Kidney tubule cell (primary cell): ENCODE measurements around the gene CRX.
"Not testable (repeated sequence)": the region's sequence is repeated elsewhere in the genome, so short reads cannot be mapped to it uniquely, and the experiment has no call there.

Experiments
- DNase-seq: peaks from one replicate; pipeline ENCODE4 v3.0.0-alpha.2; 2018; ENCODE audit warnings: low spot score

Gene CRX

DNA sequence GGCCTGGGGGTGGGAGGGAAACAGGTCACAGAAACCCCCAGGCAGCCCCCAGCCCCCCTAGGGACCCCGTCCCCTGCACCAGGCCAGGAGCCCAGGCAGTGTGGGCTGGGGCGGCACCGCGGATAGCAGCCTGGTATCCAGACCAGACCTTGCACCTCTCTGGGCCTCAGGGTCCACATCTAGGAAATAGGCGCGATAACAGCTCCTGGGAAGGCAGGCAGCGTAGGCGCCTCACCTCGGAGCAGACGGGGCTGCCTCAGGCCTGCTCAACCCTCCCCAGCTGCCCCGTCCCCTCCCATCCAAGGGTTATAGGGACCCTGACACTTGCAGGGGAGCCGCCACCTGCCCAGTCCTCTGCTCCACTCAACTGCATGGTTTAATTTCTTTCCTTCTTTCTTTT, 18.1 kb upstream of the CRX start:
- DNase-seq, result not testable (repeated sequence)

DNA sequence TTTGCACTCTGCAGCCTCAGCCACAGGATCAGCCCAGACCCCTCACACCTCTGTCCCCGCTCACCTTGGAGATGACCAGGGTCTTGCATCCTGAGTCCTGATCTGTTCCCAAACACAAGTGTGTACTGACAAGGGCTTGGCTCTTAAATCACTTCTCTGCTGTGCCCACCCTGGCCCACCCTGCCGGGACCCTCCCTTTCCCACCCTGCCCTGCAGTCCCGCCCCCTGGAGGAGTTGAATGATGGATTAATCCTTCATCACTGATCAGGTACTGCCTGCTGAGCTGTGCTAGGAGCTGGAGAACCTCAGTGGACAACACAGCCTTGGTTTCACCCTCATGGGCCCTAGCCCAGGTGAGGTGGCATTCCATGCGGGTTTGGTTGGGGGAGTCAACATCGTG, 17.3 kb upstream of the CRX start, which contains the start of gene TPRX1:
TSS of gene TPRX1 (minus strand) at position 101 of the 400 bp plus-strand sequence. CDS start at position 89, 12 bp downstream.
- not testable (repeated sequence) for DNase-seq

DNA sequence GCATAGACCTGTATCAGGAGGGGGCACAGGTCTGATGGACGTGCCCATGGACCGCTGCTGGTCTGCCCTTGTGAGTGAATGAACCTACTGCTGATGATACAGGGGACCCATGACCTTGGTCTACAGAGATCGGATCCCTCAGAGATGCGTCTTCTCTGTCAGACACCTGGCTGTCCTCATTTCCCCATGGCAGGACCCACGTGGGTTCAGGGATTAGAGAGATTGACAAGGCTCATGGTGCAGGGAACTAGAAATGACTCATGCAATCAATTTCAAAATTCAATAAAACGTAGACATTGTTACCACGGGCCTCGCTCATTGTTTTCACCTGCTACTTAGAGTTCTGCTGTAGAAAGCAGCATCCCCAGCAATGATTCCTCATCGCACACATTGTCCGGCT, 16.4 kb upstream of the CRX start:
- DNase-seq, result no peak

DNA sequence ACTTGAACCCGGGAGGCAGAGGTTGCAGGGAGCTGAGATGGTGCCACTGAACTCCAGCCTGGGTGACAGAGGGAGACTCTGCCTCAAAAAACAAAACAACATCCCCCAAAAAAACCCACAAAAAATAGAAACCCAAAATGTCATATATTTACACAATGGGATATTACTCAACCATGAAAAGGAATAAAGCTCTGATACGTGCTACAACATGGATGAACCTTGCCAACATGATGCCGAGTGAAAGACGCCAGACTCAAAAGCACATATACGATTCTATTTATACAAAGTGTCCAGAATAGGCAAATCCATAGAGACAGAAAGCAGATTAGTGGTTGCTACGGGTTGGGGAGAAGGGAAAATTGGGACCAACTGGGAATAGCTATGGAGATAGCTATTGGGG, 15.3 kb upstream of the CRX start:
- DNase-seq, result no peak

DNA sequence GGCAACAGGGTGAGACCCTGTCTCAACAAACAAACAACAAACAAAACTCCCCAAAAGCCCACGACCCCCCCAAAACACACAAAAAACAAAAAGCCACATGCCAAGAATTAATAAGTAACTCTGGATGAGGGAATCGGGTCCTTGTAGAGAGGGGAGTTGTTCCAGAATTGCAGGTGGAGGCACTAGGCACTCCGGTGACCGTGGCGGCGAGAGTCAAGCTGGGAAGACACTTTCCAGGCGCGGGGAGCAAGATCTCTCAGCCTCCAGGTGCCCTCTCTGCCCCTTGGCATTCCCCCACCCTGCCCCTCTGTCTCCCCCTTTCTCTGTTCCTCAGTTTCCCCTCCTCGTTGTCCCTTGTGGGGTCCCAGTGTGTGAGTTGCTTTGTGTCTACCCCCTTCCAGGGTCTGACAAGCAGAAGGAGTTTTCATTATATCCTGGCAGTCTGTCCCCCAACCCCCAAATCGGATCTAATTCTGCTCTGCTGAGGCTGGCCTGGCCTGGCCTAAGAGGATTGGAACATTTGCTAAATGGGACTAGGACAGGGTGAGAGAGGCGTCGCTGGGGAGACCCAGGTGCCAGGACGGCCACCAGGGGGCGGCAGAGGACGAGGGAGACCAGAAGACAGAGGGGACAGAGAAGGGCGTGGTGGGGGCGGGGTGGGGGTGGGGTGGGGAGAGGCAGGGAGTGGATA, 8.3 kb upstream of the CRX start:
- peak; percentile 56 for DNase-seq

DNA sequence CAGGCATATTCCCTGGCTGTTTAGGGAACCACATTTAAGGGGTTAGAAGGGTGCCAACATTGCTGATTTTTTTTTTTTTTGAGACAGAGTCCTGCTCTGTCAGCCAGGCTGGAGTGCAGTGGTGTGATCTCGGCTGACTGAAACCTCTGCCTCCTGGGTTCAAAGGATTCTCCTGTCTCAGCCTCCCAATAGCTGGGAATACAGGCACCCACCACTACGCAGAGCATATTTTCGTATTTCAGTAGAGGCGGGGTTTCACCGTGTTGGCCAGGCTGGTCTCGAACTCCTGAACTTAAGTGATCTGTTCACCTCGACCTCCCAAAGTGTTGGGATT, 7.8 kb upstream of the CRX start:
- DNase-seq, result no peak

DNA sequence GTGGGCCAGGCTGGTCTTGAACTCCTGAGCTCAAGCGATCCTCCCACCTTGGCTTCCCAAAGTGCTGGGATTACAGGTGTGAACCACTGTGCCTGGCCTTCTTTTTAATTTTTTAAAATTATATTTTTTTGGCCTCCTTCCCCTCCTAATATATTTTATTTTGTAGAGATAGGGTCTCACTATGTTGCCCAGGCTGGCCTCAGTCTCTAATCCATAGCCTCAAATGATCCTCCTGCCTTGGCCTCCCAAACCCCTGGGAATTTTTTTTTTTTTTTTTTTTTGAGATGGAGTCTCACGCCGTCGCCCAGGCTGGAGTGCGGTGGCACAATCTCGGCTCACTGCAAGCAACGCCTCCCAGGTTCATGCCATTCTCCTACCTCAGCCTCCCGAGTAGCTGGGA, 5.5 kb upstream of the CRX start:
- DNase-seq, result not testable (repeated sequence)

DNA sequence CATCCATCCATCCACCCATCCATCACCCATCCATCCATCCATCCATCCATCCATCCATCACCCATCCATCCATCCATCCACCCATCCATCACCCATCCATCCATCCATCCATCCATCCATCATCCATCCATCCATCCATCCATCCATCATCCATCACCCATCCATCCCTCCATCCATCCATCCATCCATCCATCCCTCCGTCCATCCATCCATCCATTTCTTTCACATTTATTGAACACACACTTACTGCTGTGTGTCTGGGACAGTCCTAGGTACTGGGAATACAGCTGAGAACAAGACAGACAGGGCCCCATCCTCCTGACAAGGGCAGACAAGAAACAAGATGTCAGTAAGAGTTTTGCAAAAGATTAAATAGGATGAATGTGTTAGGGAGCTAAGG, 3.5 kb upstream of the CRX start:
- not testable (repeated sequence) for DNase-seq

DNA sequence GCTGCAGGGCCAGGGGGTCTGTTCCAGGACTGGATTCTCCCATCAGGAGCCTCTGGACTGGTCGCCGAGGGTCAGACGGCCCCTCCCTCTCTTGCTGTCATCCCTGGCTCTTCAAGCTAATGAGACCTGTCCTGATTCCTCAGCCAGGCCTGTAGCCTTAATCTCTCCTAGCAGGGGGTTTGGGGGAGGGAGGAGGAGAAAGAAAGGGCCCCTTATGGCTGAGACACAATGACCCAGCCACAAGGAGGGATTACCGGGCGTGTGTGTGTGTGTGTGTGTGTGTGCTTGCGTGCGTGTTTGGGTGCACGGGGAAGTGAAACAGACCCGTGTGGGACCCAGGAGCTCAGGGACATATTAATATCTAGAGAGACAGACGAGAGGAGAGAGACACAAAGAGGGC, 1.9 kb upstream of the CRX start:
- no peak for DNase-seq

DNA sequence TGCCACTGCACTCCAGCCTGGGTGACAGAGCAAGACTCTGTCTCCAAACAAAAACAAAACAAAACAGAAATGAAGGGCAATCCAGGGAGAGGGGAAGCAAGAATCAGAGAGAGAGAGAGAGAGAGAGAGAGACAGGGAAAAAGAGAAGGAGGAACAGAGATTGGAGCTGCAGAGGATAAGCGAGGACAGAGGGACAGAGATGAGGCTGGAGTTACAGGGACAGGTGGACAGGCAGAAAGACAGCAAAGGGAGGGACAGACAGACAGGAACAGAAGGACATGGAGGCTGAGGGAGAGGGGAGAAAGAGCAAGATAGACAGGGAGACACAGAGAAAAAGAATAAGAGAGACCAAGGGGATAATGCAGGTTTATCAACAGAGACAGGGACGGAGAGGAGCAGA, 1.3 kb upstream of the CRX start:
- no peak for DNase-seq

DNA sequence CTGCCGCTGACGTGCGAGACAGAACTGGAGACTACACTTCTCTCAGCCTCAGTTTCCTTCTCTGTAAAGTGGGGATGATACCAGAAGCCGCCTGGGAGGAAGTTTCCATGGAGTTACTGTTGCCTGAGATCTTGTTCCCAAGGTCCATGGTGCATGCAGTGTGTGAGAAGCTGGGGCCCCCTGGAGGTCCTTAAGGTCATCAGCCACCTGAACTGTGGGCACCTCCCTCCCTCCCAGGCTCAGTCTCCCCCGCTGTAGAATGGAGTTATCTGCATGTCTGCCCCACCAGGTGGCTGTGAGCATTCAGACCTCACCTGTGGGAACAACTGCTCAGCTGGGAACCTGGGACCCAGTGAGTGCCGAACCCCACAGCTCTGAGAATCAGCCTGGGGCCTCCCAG, 2.7 kb downstream of the CRX start:
- no peak for DNase-seq

DNA sequence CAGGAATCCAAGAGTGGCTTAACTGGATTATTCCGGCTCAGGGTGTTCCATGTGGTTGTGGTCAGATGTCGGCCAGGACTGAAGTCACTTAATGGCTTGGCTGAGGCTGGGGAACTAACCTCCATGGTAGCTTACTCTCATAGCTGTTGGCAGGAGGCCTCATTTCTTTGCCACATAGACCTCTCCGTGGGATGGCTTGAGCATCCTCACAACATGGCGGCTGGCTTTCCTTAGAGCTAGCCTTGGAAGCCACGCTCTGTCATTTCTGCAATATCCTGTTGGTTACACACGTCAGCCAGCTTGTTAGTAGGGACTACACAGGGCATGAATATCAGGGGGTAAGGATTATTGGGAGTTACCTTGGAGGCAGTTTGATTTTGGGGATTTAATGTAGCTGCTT, 5.1 kb downstream of the CRX start:
- no peak for DNase-seq

DNA sequence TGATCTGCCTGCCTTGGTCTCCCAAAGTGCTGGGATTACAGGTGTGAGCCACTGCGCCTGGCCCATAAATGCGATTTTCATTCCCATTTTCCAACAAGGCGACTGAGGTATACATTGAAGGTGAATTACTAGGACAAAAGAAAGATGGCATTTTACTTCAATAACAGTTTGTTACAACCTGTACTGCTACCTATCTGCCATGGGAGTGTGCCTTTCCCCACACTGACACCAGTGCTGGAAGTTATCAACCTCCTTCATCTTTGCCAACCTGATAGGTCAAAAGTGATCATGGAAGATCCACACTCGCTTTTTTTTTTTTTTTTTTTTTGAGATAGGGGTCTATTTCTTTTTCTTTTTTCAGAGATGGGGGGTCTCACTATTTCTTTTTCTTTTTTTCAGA, 11.0 kb downstream of the CRX start:
- DNase-seq, result no peak

DNA sequence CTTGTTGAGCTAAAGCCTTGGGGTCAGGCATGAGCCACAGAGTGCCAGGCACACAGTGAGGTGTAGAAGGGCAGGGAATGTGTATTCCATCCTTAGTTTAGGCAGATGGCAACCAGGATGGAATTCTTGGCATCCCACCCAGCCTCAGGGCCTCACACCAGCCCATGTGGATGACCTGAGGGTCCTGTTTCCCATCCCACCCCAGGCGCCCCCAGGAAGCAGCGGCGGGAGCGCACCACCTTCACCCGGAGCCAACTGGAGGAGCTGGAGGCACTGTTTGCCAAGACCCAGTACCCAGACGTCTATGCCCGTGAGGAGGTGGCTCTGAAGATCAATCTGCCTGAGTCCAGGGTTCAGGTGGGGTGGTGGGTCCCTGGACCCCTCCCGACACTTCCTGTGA, 14.3 kb downstream of the CRX start:
- DNase-seq, result no peak

DNA sequence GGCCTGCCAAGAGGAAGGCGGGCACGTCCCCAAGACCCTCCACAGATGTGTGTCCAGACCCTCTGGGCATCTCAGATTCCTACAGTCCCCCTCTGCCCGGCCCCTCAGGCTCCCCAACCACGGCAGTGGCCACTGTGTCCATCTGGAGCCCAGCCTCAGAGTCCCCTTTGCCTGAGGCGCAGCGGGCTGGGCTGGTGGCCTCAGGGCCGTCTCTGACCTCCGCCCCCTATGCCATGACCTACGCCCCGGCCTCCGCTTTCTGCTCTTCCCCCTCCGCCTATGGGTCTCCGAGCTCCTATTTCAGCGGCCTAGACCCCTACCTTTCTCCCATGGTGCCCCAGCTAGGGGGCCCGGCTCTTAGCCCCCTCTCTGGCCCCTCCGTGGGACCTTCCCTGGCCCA, 17.7 kb downstream of the CRX start:
- no peak for DNase-seq

DNA sequence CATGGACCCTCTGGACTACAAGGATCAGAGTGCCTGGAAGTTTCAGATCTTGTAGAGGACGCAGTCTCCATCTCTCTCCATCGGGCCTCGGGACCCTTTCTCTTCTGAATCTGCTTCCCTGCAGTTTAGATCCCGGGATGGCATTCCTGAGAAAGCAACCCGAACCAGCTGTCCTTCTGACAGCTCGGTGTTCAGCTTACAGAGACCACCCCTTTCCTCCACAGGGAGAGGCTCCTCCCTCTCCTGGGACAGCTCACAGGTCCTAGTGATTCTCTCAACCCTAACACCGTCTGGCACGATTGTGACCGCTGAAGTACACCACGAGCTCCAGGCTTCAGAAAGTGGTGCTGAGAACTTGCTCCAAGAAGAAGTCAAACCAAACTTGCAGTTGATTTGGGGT, 18.2 kb downstream of the CRX start:
- DNase-seq, result no peak

DNA sequence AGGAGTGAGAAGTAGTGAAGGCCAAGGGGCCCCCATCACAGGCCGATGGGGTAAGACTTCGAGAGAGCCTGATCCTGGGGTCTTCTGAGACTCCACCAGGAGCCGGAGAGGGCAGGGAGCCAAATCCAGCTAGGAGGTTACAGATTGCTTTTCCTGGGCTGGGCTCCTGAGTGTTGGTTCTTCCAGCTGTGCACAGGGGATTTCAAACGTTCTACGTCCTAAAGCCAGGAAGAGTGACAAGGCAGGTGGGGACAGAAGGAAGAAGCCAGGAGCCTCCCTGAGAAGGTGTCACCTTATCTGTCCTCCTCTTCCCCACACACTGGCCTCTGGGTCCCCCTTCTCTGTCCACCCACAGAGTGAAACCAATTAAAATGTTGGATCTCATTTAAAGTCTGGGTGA, 21.2 kb downstream of the CRX start:
- no peak for DNase-seq

DNA sequence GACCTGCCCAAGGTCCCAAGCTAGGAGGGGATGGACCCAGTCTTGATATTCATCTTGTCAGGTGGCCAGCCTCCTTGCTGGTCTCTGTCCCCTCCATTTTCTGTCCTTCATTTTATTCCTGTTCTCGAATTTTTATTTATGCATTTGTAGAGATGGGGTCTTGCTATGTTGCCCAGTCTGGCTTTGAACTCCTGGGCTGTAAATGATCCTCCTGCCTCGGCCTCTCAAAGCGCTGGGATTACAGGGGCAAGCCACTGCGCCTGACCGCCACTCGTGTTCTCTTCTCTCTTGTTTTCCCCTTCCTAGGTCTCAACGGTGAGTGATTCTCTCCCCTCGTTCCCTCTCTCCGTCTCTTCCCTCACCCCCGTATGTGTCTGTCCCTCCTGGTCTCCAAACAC, 26.7 kb downstream of the CRX start:
- DNase-seq, result no peak

DNA sequence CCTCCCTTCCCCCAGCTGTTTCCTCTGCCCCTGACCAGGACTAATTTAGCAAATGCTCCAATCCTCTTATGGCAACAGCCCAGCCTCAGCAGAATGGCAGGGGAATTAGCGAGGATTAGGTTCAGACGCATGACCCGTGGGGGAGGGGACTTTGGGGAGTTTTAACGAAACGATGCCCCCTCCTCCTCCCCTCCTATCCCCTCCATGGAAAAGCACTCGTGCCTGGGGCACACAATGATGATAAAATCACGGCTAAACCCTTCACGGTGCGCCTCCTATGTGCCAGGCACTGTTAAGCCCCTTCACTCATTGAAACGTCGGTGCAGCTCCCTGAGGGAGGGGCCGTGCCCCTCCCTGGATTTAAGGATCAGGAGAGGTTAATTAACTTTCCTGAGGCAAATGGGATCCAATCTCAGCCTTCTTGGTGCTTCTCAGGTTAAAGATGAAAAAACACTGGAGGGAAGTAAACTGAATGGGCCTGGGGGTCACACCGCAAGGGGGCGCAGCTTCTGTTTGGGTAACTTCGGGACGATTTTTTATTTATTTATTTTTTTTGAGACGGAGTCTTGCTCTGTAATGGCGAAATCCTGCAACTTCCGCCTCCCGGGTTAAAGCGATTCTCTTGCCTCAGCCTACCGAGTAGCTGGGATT, 27.2 kb downstream of the CRX start:
- no peak for DNase-seq

DNA sequence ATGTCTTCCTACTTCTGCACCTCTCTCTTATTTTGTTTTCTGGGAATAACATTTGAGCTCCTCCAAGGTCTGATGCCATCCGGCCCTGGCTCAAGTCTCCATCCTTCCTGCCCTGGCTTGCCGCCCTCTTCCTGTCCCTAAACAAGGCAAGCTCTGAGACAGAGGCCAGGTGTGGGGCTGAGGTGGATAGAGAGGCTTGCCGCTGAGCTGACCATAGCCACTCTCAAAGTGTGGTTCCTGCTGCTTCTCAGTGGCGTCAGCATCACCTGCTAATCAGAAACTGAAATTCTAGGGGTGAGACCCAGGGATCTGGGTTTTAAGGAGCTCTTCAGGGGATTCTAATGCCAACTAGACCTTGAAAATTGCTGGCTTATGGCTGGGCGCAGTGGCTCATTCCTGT, 31.3 kb downstream of the CRX start:
- DNase-seq, result no peak

DNA sequence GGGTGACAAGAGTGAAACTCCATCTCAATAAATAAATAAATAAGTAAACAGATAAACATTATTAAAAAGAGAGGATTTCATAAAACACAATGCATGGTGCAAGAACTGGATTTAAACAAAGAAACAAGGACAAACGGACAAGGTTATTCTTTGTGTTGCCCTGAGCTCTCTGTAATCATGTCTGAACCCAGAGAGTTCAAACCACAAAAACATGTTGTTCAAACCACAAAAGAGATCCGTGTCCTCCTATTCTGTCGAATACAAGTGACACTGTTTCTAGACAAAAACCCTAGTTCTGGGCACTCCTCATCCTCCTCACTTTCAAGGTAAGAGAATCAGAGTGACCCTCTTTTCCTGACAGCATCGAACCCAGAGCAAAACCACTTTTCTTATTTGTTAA, 32.7 kb downstream of the CRX start:
- DNase-seq, result no peak

DNA sequence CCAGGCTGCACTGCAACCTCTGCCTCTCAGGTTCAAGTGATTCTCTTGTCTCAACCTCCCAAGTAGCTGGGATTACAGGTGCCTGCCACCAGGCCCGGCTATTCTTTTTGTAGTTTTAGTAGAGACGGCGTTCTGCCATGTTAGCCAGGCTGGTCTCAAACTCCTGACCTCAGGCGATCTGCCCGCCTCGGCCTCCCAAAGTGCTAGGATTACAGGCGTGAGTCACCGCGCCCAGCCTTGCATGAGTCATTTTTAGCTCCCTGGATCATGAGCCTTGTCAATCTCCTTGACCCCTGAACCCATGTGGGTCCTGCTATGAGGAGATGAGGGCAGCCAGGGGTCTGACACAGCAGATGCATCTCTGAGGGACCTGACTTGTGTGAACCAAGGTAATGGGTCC, 36.5 kb downstream of the CRX start:
- not testable (repeated sequence) for DNase-seq

DNA sequence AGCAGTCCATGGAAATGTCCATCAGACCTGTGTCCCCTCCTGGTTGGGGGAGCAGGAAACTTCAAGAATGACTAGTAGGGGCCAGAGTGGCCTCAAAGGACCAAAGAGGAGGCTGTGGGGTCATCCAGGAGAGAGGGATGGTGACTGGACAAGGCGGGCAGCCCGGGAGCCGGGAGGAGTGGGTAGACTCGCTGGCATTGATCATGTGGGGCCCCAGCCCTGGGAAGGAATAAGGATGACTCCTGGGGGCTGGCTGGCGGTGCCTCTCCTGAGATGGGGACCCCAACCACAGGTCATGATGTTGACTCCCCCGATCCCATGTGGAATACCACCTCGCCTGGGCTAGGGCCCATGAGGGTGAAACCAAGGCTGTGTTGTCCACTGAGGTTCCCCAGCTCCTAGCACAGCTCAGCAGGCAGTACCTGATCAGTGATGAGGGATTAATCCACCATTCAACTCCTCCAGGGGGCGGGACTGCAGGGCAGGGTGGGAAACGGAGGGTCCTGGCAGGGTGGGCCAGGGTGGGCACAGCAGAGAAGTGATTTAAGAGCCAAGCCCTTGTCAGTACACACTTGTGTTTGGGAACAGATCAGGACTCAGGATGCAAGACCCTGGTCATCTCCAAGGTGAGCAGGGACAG, 37.0 kb downstream of the CRX start, which contains the start of gene TPRX2:
TSS of gene TPRX2 (plus strand) at position 590 of the 640 bp plus-strand sequence. CDS start at position 602, 12 bp downstream.
- not testable (repeated sequence) for DNase-seq

DNA sequence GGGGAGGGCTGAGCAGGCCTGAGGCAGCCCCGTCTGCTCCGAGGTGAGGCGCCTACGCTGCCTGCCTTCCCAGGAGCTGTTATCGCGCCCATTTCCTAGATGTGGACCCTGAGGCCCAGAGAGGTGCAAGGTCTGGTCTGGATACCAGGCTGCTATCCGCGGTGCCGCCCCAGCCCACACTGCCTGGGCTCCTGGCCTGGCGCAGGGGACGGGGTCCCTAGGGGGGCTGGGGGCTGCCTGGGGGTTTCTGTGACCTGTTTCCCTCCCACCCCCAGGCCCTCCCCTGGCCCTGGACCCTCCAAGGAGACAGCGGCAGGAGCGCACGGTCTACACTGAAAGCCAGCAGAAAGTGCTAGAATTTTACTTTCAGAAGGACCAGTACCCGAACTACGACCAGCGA, 38.1 kb downstream of the CRX start:
- not testable (repeated sequence) for DNase-seq
